Astrocyte (in vitro differentiated cells and primary cell): ENCODE data around the gene AGPAT1. TPM values are rescaled to one million over a fixed set of nuclear protein-coding genes. Genes with fewer than 3 reads are reported as not detected.

Source experiments
- DNase-seq: peaks from one replicate; pipeline ENCODE4 v3.0.0-alpha.2; 2010; ENCODE audit warnings: low read depth
- FAIRE-seq: peaks from 2 replicates; lab custom pipeline; 2011; peaks lifted over from hg19 to GRCh38; lab: Jason Lieb, UNC
- H2AFZ ChIP-seq: 2 replicates; pipeline ENCODE4 v1.6.0; 2012; ENCODE audit warnings: low read depth, low read length, inconsistent platforms
- H3K27ac ChIP-seq: 2 replicates; pipeline ENCODE4 v1.5.1; 2011; ENCODE audit warnings: low read depth, low read length, inconsistent platforms
- H3K27me3 ChIP-seq: 2 replicates; pipeline ENCODE4 v1.6.0; 2011; ENCODE audit warnings: low read length, inconsistent platforms; ENCODE audit not compliant: insufficient read depth
- H3K36me3 ChIP-seq: 2 replicates; pipeline ENCODE4 v1.5.1; 2011; ENCODE audit warnings: low read length, inconsistent platforms; ENCODE audit not compliant: insufficient read depth
- H3K4me1 ChIP-seq: 2 replicates; pipeline ENCODE4 v1.5.1; 2011; ENCODE audit warnings: low read length, inconsistent platforms; ENCODE audit not compliant: insufficient read depth
- H3K4me2 ChIP-seq: 2 replicates; pipeline ENCODE4 v1.6.0; 2012; ENCODE audit warnings: low read length, inconsistent platforms
- H3K4me3 ChIP-seq: 2 replicates; pipeline ENCODE4 v1.5.1; 2011; ENCODE audit warnings: low read depth, mild to moderate bottlenecking, low read length, inconsistent platforms; ENCODE audit not compliant: insufficient read depth
- H3K79me2 ChIP-seq: 2 replicates; pipeline ENCODE4 v1.6.0; 2012; ENCODE audit warnings: mild to moderate bottlenecking, low read length, inconsistent platforms; ENCODE audit not compliant: insufficient read depth
- H3K9ac ChIP-seq: 2 replicates; pipeline ENCODE4 v1.6.0; 2012; ENCODE audit warnings: mild to moderate bottlenecking, low read length, inconsistent platforms
- H3K9me3 ChIP-seq: 2 replicates; pipeline ENCODE4 v1.5.1; 2012; ENCODE audit warnings: low read depth, mild to moderate bottlenecking, low read length, inconsistent platforms; ENCODE audit not compliant: insufficient read depth
- H4K20me1 ChIP-seq: 2 replicates; pipeline ENCODE4 v1.6.0; 2012; ENCODE audit warnings: low read length, inconsistent platforms; ENCODE audit not compliant: insufficient read depth
- H3K27ac Mint-ChIP-seq: one replicate; pipeline ENCODE4 v1.8.0; 2021; ENCODE audit warnings: mild to moderate bottlenecking, mixed read lengths; ENCODE audit not compliant: unreplicated experiment
- H3K27me3 Mint-ChIP-seq: one replicate; pipeline ENCODE4 v1.8.0; 2021; ENCODE audit warnings: low read depth, mixed read lengths; ENCODE audit not compliant: unreplicated experiment
- H3K36me3 Mint-ChIP-seq: one replicate; pipeline ENCODE4 v1.8.0; 2021; ENCODE audit warnings: low read depth, mixed read lengths; ENCODE audit not compliant: unreplicated experiment
- H3K4me1 Mint-ChIP-seq: one replicate; pipeline ENCODE4 v1.8.0; 2021; ENCODE audit warnings: low read depth, mixed read lengths; ENCODE audit not compliant: unreplicated experiment
- H3K4me3 Mint-ChIP-seq: one replicate; pipeline ENCODE4 v1.8.0; 2021; ENCODE audit warnings: mild to moderate bottlenecking, moderate library complexity, mixed read lengths; ENCODE audit not compliant: unreplicated experiment
- H3K9me3 Mint-ChIP-seq: one replicate; pipeline ENCODE4 v1.8.0; 2021; ENCODE audit warnings: mild to moderate bottlenecking, mixed read lengths; ENCODE audit not compliant: unreplicated experiment
- CTCF ChIP-seq: IDR thresholded peaks from 2 replicates; pipeline ENCODE4 v1.5.1; 2011; ENCODE audit warnings: low read depth, mild to moderate bottlenecking, inconsistent platforms, low read length, moderate library complexity; ENCODE audit not compliant: insufficient read depth
- EZH2 ChIP-seq: IDR thresholded peaks from 2 replicates; pipeline ENCODE4 v1.6.1; 2012; ENCODE audit warnings: mild to moderate bottlenecking, low read length, inconsistent platforms; ENCODE audit not compliant: insufficient read depth
- total RNA-seq: library from RNA; stranded (reverse); gene quantifications from 2 replicates; pipeline ENCODE4 v1.2.1, GENCODE V29; 2021

Gene AGPAT1
- total RNA-seq, 1 donor from 2014 or later: 94.8 TPM

GRCh38 chr6:32223258-32224235 lies 47.7 kb upstream of the AGPAT1 start, which contains the start of gene NOTCH4:
Gene NOTCH4 (minus strand): TSS chr6:32224067. CDS start chr6:32223928, 139 bp downstream.
- H2AFZ ChIP-seq: no peak within 1 kb of the TSS
- H4K20me1 ChIP-seq: no peaks in the 10 kb centered on the region
- Mint-ChIP-seq H3K4me1 (peaks cover 1% of the 10 kb centered on the region), H3K4me3 (no peak within 1 kb of the TSS), H3K27me3 (peaks cover 26% of the 10 kb centered on the region), H3K36me3 (peaks cover 1% of the 10 kb centered on the region), H3K9me3 (peaks cover 2% of the 10 kb centered on the region), H3K27ac (peak within 1 kb of the TSS; percentile 41)
- TF ChIP-seq EZH2 (no peak), CTCF (no peak)
- DNase-seq: no peak
- no peak within 1 kb of the TSS for H3K27ac ChIP-seq
- H3K27me3 ChIP-seq: no peaks in the 10 kb centered on the region
- no peak for FAIRE-seq
- H3K79me2 ChIP-seq: no peaks in the 10 kb centered on the region
- no peak within 1 kb of the TSS for H3K9ac ChIP-seq
- no peaks in the 10 kb centered on the region for H3K36me3 ChIP-seq
- H3K4me3 ChIP-seq: no peak within 1 kb of the TSS
- H3K4me1 ChIP-seq: no peaks in the 10 kb centered on the region
- no peaks in the 10 kb centered on the region for H3K9me3 ChIP-seq
- no peak within 1 kb of the TSS for H3K4me2 ChIP-seq

GRCh38 chr6:32222333-32223230 lies 46.7 kb upstream of the AGPAT1 start:
- FAIRE-seq: no peak
- Histone ChIP-seq H2AFZ (no peak overlapping the region), H3K4me3 (no peak overlapping the region), H3K4me2 (no peak overlapping the region), H3K27ac (no peak overlapping the region), H4K20me1 (no peaks in the 10 kb centered on the region), H3K9me3 (no peaks in the 10 kb centered on the region), H3K9ac (no peak overlapping the region), H3K27me3 (no peaks in the 10 kb centered on the region), H3K36me3 (no peaks in the 10 kb centered on the region), H3K79me2 (no peaks in the 10 kb centered on the region), H3K4me1 (no peaks in the 10 kb centered on the region)
- Mint-ChIP-seq H3K27ac (no peak overlapping the region), H3K4me1 (peaks cover 1% of the 10 kb centered on the region), H3K36me3 (peaks cover 1% of the 10 kb centered on the region), H3K4me3 (no peak overlapping the region), H3K27me3 (peaks cover 29% of the 10 kb centered on the region), H3K9me3 (peaks cover 2% of the 10 kb centered on the region)
- no peak for TF ChIP-seq EZH2
- no peak for DNase-seq

- H3K4me1 Mint-ChIP-seq: peaks cover 1% of the 10 kb centered on the region
- Histone ChIP-seq H3K79me2 (no peaks in the 10 kb centered on the region), H3K36me3 (no peaks in the 10 kb centered on the region), H3K27me3 (peaks cover 3% of the 10 kb centered on the region), H3K4me2 (no peak overlapping the region), H4K20me1 (no peaks in the 10 kb centered on the region), H3K4me3 (no peak overlapping the region), H2AFZ (no peak overlapping the region), H3K4me1 (no peaks in the 10 kb centered on the region), H3K9me3 (no peaks in the 10 kb centered on the region), H3K9ac (no peak overlapping the region), H3K27ac (no peak overlapping the region)
- TF ChIP-seq EZH2 (no peak), CTCF (no peak)
- peaks cover 1% of the 10 kb centered on the region for H3K36me3 Mint-ChIP-seq
- peaks cover 35% of the 10 kb centered on the region for H3K27me3 Mint-ChIP-seq
- no peaks in the 10 kb centered on the region for H3K9me3 Mint-ChIP-seq
- DNase-seq (no peak), FAIRE-seq (no peak)
- H3K4me3 Mint-ChIP-seq: no peak overlapping the region
- no peak overlapping the region for H3K27ac Mint-ChIP-seq
Observed at GRCh38 chr6:32220021-32220420, 44.1 kb upstream of the AGPAT1 start.
